Keratinocyte (primary cell): ENCODE data around the gene OS9.

Experiments
- CTCF ChIP-seq, 3 experiments: IDR thresholded peaks in 1 of 3; conservative IDR thresholded peaks in 1 of 3; optimal IDR thresholded peaks in 1 of 3; 2 replicates in 2 of 3; 3 replicates in 1 of 3; pipeline versions ENCODE3 to v1.5.1; 2011; ENCODE audit warnings: low read length in 3 of 3, mild to moderate bottlenecking in 3 of 3, moderate library complexity in 2 of 3, control low read depth in 1 of 3, inconsistent platforms in 1 of 3; ENCODE audit not compliant: insufficient read depth in 2 of 3; ENCODE audit errors: extremely low read depth in 1 of 3
- EZH2 ChIP-seq: IDR thresholded peaks from one replicate; pipeline ENCODE4 v1.6.1; 2012; ENCODE audit warnings: inconsistent platforms, mild to moderate bottlenecking, low read length, moderate library complexity

GRCh38 chr12:57736741-57737466 lies 43.0 kb downstream of the OS9 start:
- no peak for TF ChIP-seq CTCF (optimal IDR thresholded peaks at IDR 0.05 in 1 of 3, IDR thresholded peaks at IDR 0.05 in 1 of 3, conservative IDR thresholded peaks at IDR 0.05 in 1 of 3; ENCODE audit: extremely low read depth in 1 of 3, insufficient read depth in 2 of 3, low read length in 3 of 3)
- TF ChIP-seq EZH2: peak; percentile 95
